Jurkat, Clone E6-1 (cell line): ENCODE measurements around the gene PMFBP1.

Source experiments
- DNase-seq: peaks from one replicate; pipeline ENCODE4 v3.0.0-alpha.2; 2011; ENCODE audit warnings: low read depth, low spot score
- H3K4me3 ChIP-seq: 2 replicates; pipeline ENCODE4 v1.5.1; 2011; ENCODE audit warnings: mild to moderate bottlenecking, low read length, control low read depth, moderate library complexity

Gene PMFBP1

GRCh38 chr16:72111657-72112451 lies 60.1 kb downstream of the PMFBP1 start:
- DNase-seq, result no peak
- H3K4me3 ChIP-seq, result no peak overlapping the region

GRCh38 chr16:72110662-72111615 lies 61.0 kb downstream of the PMFBP1 start:
- H3K4me3 ChIP-seq, result no peak overlapping the region
- no peak for DNase-seq

GRCh38 chr16:72109966-72110530 lies 61.9 kb downstream of the PMFBP1 start:
- DNase-seq, result no peak

GRCh38 chr16:72109300-72109699 lies 62.7 kb downstream of the PMFBP1 start:
- DNase-seq, result no peak
- H3K4me3 ChIP-seq, result no peak overlapping the region

More at GRCh38 chr16:72109966-72110530, 61.9 kb downstream of the PMFBP1 start:
- no peak overlapping the region for H3K4me3 ChIP-seq

GRCh38 chr16:72108353-72109102 lies 63.4 kb downstream of the PMFBP1 start:
- no peak overlapping the region for H3K4me3 ChIP-seq

GRCh38 chr16:72107371-72107770 lies 64.6 kb downstream of the PMFBP1 start:
- no peak for DNase-seq

More at GRCh38 chr16:72108353-72109102, 63.4 kb downstream of the PMFBP1 start:
- DNase-seq, result no peak

GRCh38 chr16:72105978-72106377 lies 66.0 kb downstream of the PMFBP1 start:
- H3K4me3 ChIP-seq, result no peak overlapping the region
- DNase-seq, result no peak

More at GRCh38 chr16:72107371-72107770, 64.6 kb downstream of the PMFBP1 start:
- H3K4me3 ChIP-seq, result no peak overlapping the region

GRCh38 chr16:72104905-72105304 lies 67.0 kb downstream of the PMFBP1 start:
- DNase-seq, result no peak
- no peak overlapping the region for H3K4me3 ChIP-seq

- no peak overlapping the region for H3K4me3 ChIP-seq
- DNase-seq, result no peak
Measured at GRCh38 chr16:72101195-72101594, 70.8 kb downstream of the PMFBP1 start.

- H3K4me3 ChIP-seq, result no peak overlapping the region
- peak; percentile 47 for DNase-seq
Measured at GRCh38 chr16:72099377-72099818, 72.6 kb downstream of the PMFBP1 start.

GRCh38 chr16:72098936-72099335 lies 73.0 kb downstream of the PMFBP1 start:
- no peak for DNase-seq
- no peak overlapping the region for H3K4me3 ChIP-seq

- peak; percentile 12 for DNase-seq
- peak overlapping the region; percentile 99 for H3K4me3 ChIP-seq
Measured at GRCh38 chr16:72094266-72094610, 77.7 kb downstream of the PMFBP1 start.

- peak within 1 kb of the TSS; percentile 99 for H3K4me3 ChIP-seq
- peak; percentile 99 for DNase-seq
Measured at GRCh38 chr16:72093448-72094265, 78.3 kb downstream of the PMFBP1 start, which contains the start of the genes DHX38 and TXNL4B. TSS of gene DHX38 (plus strand) at chr16:72093847. CDS start at chr16:72096158, 2,311 bp downstream. TSS of gene TXNL4B (minus strand) at chr16:72093620. CDS start at chr16:72090749, 2,871 bp downstream.

GRCh38 chr16:72092832-72093447 lies 79.0 kb downstream of the PMFBP1 start:
- peak overlapping the region; percentile 99 for H3K4me3 ChIP-seq
- no peak for DNase-seq

- H3K4me3 ChIP-seq, result no peak overlapping the region
- DNase-seq, result no peak
Measured at GRCh38 chr16:72091217-72091616, 80.7 kb downstream of the PMFBP1 start.

- no peak overlapping the region for H3K4me3 ChIP-seq
- DNase-seq, result no peak
Measured at GRCh38 chr16:72085002-72085401, 87.0 kb downstream of the PMFBP1 start.

- no peak overlapping the region for H3K4me3 ChIP-seq
- no peak for DNase-seq
Measured at GRCh38 chr16:72084445-72084844, 87.5 kb downstream of the PMFBP1 start.
